ENCODE data around the gene RBMXL3.

Gene RBMXL3

GRCh38 chrX:115233497-115234455 lies 44.6 kb downstream of the RBMXL3 start, which contains the start of gene LRCH2:
TSS of gene LRCH2 (minus strand) at chrX:115234096. CDS start at chrX:115234041, 55 bp downstream.
- ATAC-seq (no peak), DNase-seq (no peak)

GRCh38 chrX:115234461-115234860 lies 45.3 kb downstream of the RBMXL3 start:
- no peak for ATAC-seq

DNA sequence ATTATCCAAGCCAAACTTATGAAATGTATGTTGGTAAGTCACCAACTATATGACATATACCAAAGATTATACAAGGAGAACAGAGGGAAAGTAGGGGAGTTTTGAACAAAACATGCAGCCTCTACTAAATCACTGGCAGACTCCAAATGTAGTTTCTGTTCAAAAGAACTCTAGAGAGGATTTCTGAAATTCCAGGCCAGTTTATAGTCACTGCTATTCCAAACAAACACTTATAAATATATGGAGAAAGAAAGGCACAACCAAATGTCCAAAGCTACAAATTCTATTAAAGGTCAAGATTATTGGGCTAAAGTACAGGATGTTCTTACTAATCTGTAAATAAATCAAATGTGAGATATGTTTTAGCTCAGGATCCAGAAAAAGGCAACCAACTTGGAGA lies 47.4 kb downstream of the RBMXL3 start:
- ATAC-seq (no peak), DNase-seq (no peak)

More at GRCh38 chrX:115234461-115234860, 45.3 kb downstream of the RBMXL3 start:
- DNase-seq = no peak

- DNase-seq (no peak), ATAC-seq (no peak)
These were observed 47.8 kb downstream of the RBMXL3 start for GRCh38 chrX:115237056-115237455.
